ENCODE data around the gene RTKN2.
A peak's percentile ranks its signal among the peaks of the same experiment; 100 is the strongest.

RTKN2 gene, protein sequence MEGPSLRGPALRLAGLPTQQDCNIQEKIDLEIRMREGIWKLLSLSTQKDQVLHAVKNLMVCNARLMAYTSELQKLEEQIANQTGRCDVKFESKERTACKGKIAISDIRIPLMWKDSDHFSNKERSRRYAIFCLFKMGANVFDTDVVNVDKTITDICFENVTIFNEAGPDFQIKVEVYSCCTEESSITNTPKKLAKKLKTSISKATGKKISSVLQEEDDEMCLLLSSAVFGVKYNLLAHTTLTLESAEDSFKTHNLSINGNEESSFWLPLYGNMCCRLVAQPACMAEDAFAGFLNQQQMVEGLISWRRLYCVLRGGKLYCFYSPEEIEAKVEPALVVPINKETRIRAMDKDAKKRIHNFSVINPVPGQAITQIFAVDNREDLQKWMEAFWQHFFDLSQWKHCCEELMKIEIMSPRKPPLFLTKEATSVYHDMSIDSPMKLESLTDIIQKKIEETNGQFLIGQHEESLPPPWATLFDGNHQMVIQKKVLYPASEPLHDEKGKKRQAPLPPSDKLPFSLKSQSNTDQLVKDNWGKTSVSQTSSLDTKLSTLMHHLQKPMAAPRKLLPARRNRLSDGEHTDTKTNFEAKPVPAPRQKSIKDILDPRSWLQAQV

GRCh38 chr10:62268399-62269114 lies at the start of gene RTKN2:
TSS of gene RTKN2 (minus strand) at chr10:62268844. CDS start at chr10:62268610, 234 bp downstream.
- TF ChIP-seq CTCF (IDR thresholded peaks at IDR 0.05), result no peak
- Mint-ChIP-seq H3K27me3 (ENCODE audit: low read depth, poor library complexity) (peaks cover 23% of the 10 kb centered on the region), H3K4me1 (peaks cover 49% of the 10 kb centered on the region), H3K9me3 (no peaks in the 10 kb centered on the region), H3K27ac (peak within 1 kb of the TSS; percentile 36), H3K36me3 (ENCODE audit: low read depth) (no peaks in the 10 kb centered on the region), H3K4me3 (peak within 1 kb of the TSS; percentile 95)
- DNase-seq, result peak; percentile 97

- Mint-ChIP-seq H3K4me3 (no peak overlapping the region), H3K27ac (no peak overlapping the region), H3K4me1 (no peaks in the 10 kb centered on the region), H3K9me3 (no peaks in the 10 kb centered on the region), H3K27me3 (ENCODE audit: low read depth, poor library complexity) (no peaks in the 10 kb centered on the region), H3K36me3 (ENCODE audit: low read depth) (no peaks in the 10 kb centered on the region)
- no peak for DNase-seq
- TF ChIP-seq CTCF (IDR thresholded peaks at IDR 0.05), result no peak
Observed at GRCh38 chr10:62317257-62317656, 48.6 kb upstream of the RTKN2 start.

GRCh38 chr10:62309254-62309653 lies 40.6 kb upstream of the RTKN2 start:
- H3K9me3 Mint-ChIP-seq, result no peaks in the 10 kb centered on the region
- no peaks in the 10 kb centered on the region for H3K36me3 Mint-ChIP-seq (ENCODE audit: low read depth)
- no peak for TF ChIP-seq CTCF (IDR thresholded peaks at IDR 0.05)
- H3K4me3 Mint-ChIP-seq, result no peak overlapping the region
- no peak overlapping the region for H3K27ac Mint-ChIP-seq
- H3K4me1 Mint-ChIP-seq, result peaks cover 10% of the 10 kb centered on the region
- no peaks in the 10 kb centered on the region for H3K27me3 Mint-ChIP-seq (ENCODE audit: low read depth, poor library complexity)
- no peak for DNase-seq

GRCh38 chr10:62308101-62308500 lies 39.5 kb upstream of the RTKN2 start:
- H3K27ac Mint-ChIP-seq, result no peak overlapping the region
- TF ChIP-seq CTCF (IDR thresholded peaks at IDR 0.05), result no peak
- no peak overlapping the region for H3K4me3 Mint-ChIP-seq
- no peak for DNase-seq
- no peaks in the 10 kb centered on the region for H3K27me3 Mint-ChIP-seq (ENCODE audit: low read depth, poor library complexity)
- H3K9me3 Mint-ChIP-seq, result no peaks in the 10 kb centered on the region
- no peaks in the 10 kb centered on the region for H3K36me3 Mint-ChIP-seq (ENCODE audit: low read depth)
- peaks cover 10% of the 10 kb centered on the region for H3K4me1 Mint-ChIP-seq

GRCh38 chr10:62307635-62308034 lies 39.0 kb upstream of the RTKN2 start:
- H3K36me3 Mint-ChIP-seq (ENCODE audit: low read depth), result no peaks in the 10 kb centered on the region
- H3K27ac Mint-ChIP-seq, result no peak overlapping the region
- no peak for DNase-seq
- no peaks in the 10 kb centered on the region for H3K9me3 Mint-ChIP-seq
- peaks cover 10% of the 10 kb centered on the region for H3K4me1 Mint-ChIP-seq
- no peaks in the 10 kb centered on the region for H3K27me3 Mint-ChIP-seq (ENCODE audit: low read depth, poor library complexity)
- no peak overlapping the region for H3K4me3 Mint-ChIP-seq
- no peak for TF ChIP-seq CTCF (IDR thresholded peaks at IDR 0.05)
